ENCODE results near the gene BSDC1.
"Not testable (repeated sequence)": the region's sequence is repeated elsewhere in the genome, so short reads cannot be mapped to it uniquely, and the experiment has no call there.

Gene BSDC1

GRCh38 chr1:32394141-32394889 lies at the start of gene BSDC1:
Gene BSDC1, minus strand, starts transcription at chr1:32394441. Its CDS starts 27 bp downstream, at chr1:32394414.
- DNase-seq (ENCODE audit: low read depth), result peak; percentile 93

DNA sequence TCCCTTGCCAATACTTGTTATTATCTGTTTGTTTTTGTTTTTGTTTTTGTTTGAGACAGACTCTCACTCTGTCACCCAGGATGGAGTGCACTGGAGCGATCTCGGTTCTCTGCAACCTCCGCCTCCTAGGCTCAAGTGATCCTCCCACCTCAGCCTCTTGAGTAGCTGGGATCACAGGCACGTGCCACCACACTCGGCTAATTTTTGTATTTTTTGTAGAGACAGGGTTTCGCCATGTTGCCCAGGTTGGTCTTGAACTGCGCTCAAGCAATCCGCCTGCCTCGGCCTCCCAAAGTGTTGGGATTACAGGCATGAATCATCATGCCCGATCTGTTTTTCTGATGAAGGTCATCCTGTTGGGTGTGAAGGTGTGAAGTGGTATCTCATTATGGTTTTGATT lies 47.2 kb upstream of the BSDC1 start:
- not testable (repeated sequence) for DNase-seq (ENCODE audit: low read depth)

- not testable (repeated sequence) for DNase-seq (ENCODE audit: low read depth)
Measured at GRCh38 chr1:32438777-32439176, 44.5 kb upstream of the BSDC1 start.

DNA sequence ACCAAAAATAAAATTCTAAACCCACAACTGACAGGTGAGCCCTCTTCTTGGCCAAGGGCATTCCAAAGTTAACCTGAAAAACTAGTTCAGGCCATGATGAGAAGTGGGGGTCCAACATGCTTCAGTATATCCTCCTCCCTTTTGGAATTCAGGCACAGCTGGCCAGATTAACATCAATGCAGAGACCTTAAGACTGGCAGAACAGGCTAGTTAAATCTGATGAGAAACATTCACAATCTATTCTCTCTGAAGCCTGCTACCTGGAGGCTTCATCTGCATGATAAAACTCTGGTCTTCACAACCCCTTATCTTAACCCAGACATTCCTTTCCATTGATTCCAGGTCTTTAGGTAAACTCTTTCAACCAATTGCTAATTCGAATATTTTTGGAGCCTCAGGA lies 43.9 kb upstream of the BSDC1 start:
- no peak for DNase-seq (ENCODE audit: low read depth)

GRCh38 chr1:32431736-32432400 lies 37.6 kb upstream of the BSDC1 start:
- DNase-seq (ENCODE audit: low read depth), result no peak

DNA sequence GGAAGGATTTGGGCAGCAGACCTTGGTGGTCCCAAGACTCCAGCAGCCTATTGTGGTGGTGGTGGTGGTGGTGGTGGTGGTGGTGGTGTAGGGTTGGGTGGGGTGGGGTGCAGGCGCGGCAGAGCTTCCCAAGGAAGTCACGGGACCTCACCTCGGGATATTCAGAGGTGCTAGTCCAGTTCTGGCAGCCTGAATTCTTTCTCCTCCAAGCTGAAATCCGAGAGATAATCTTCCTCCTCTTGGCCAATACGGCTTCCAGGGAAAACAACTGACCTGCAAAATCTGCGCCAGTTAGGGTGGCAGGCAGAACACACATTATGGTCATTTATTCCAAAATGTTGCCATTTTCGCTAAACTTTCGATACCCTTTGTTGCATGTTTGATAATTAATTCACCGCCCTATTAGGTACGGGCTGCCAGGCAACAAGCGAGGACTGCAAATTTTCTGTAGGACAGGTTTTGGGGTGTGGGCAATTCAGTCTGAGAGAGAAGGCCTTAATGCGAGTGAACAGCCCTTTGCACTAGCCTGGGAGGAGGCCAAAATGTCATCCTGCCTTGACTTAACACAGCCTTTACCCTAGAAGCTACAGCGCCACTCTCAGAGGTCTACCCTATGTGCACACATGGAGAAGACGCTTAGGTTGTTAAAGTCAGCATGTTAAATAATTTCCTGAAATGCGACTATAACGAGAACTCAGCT lies 33.2 kb upstream of the BSDC1 start:
- no peak for DNase-seq (ENCODE audit: low read depth)

GRCh38 chr1:32426489-32427255 lies 32.4 kb upstream of the BSDC1 start:
- no peak for DNase-seq (ENCODE audit: low read depth)

- DNase-seq (ENCODE audit: low read depth), result no peak
Measured at GRCh38 chr1:32421775-32422174, 27.5 kb upstream of the BSDC1 start.

DNA sequence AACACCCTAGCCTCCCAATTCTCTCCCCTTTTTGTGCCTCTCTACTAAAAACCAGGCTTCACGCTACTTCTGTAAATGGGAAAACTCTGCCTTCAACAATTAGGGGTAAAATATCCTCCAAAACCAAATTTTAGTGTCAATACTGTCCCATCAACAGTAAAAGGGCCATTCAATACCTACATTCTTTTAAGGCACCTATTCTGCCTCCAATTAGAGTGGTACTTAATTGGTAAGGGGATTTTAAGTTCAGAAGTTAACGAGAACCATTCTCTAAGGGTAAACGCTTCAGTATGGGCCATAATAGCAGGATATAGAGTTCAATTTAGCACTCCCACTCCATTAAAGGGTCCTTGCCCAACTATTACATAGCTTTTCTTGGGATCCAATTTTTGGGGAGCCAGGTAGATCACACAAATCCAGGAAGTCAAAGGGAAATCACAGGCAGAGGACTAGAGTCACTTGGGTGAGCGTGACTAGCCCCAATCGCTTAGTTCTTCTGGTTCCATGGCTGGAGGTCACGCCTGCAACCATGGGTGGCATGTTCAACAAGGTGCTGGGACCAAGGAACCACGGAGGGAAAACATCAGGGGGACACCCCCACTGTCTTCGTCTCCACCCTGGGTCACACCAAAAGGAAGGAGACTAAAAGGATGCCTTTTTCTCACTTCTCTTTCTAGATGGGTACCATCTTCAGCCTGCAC lies 20.1 kb upstream of the BSDC1 start:
- DNase-seq (ENCODE audit: low read depth), result no peak

- peak; percentile 44 for DNase-seq (ENCODE audit: low read depth)
Measured at GRCh38 chr1:32413507-32414185, 19.4 kb upstream of the BSDC1 start.

DNA sequence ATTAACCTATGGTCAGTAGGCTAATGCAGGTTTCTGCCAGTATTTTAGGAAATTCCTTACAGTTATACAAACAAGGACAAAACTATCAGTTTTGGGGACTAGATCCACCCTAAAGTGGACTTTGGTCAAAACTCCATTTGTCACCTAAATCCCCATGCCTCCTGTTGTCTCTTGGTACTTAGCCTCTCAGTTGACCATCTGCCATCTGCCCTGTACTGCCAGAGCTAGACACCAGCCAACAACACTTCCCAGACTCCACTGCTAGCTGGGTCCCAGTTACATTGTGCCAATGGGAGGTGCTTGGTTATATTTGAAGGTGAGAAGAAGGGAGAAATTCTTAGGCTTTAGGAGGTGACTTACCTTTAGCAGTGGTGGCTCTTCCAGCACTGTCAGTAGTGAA lies 17.0 kb upstream of the BSDC1 start:
- DNase-seq (ENCODE audit: low read depth), result no peak

- DNase-seq (ENCODE audit: low read depth), result no peak
Measured at GRCh38 chr1:32406629-32407111, 12.4 kb upstream of the BSDC1 start.

- no peak for DNase-seq (ENCODE audit: low read depth)
Measured at GRCh38 chr1:32405672-32406467, 11.6 kb upstream of the BSDC1 start.

- no peak for DNase-seq (ENCODE audit: low read depth)
Measured at GRCh38 chr1:32404946-32405345, 10.7 kb upstream of the BSDC1 start.

DNA sequence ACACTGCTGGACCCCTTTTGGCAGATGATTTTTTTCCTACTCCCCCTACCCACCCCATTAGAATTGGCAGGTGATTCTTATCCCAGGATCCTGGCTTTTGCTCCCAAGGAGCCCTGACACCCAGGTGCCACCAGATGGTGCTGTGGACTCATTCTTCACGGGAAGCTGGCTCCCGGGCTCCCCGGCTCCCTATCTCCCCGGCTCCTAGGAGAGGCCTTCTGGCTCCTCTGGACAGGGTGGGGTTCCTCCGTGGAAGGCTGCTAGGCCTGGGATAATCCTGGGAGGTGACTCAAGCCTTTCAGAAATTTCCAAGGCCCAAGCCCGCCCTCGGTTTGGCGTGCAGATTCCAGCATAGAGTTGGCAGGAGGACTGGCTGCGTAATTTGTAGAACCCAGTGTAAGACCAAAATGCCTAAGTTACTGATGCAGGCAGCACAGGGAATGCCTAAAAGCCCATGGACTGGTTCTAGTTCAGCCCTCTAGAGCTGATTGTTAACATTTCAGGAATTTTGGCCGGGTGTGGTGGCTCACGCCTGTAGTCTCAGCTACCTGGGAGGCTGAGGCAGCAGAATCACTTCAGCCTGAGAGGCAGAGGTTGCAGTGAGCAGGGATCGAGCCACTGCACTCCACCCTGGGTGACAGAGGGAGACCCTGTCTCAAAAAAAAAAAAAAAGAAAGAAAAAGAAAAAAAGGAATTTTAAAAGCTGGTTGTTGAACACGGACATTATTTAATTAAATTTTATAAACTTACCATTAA lies 6.8 kb upstream of the BSDC1 start:
- DNase-seq (ENCODE audit: low read depth), result peak; percentile 14

- no peak for DNase-seq (ENCODE audit: low read depth)
Measured at GRCh38 chr1:32399843-32400242, 5.6 kb upstream of the BSDC1 start.

DNA sequence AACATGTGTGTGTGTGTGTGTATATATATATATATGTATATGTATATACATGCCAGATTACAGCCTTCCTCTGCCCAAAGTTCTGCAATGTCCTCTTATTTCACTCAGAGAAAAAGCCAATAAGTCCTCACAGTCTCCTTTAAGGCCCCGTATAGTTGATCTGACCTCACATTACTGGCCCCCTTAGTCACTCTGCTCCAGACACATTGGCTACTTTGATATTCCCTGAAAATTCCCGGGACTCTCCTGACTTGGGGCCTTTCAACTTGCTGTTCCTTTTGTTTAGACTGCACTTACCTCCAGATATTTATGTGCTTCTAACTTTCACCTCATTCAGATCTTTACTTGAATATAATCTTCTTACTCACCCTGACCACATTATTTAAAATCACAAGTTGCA lies 4.2 kb upstream of the BSDC1 start:
- DNase-seq (ENCODE audit: low read depth), result no peak

DNA sequence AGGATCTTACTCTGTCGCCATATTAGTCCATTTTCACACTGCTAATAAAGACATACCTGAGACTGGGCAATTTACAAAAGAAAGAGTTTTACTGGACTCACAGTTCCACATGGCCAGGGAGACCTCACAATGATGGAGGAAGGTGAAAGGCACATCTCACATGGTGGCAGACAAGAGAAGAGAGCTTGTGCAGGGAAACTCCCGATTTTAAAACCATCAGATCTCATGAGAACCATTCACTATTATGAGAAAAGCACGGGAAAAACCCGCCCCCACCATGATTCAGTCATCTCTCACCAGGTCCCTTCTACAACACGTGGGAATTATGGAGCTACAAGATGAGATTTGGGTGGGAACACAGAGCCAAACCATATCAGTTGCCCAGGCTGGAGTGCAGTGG lies 2.3 kb upstream of the BSDC1 start:
- DNase-seq (ENCODE audit: low read depth), result not testable (repeated sequence)

DNA sequence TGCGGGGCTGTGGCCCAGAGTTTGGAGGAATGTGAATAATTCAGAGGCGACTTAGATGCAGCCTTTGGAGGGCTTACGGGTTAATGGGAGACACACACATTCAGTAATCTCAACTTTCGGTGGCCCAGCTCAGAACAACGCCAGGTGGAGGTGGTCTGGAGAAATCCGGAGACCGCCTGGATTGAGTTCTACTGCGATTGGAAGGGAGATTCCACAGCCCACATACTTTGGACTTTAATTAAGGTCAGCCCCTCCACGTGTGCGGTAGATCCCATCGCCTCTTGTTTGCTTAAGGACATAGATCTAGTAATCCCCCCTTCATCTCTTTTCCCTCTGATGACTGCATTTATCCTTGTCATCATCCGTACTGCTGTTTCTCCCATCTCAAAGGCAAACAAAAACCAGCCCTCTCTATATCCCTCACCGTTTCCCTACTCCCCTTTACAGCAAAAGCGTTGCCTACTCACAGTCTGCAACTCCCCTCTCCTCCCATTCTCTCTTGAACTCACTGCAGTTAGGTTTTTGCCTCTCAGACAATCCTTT lies 720 bp upstream of the BSDC1 start:
- DNase-seq (ENCODE audit: low read depth), result no peak
